NCI-H128 (cell line): Measurements from ENCODE around the gene ALKBH3.

Experiments used
- DNase-seq: peaks from one replicate; lab custom pipeline; 2025; ENCODE audit not compliant: unreplicated experiment; lab: John Stamatoyannopoulos, UW

The ALKBH3 gene

DNA sequence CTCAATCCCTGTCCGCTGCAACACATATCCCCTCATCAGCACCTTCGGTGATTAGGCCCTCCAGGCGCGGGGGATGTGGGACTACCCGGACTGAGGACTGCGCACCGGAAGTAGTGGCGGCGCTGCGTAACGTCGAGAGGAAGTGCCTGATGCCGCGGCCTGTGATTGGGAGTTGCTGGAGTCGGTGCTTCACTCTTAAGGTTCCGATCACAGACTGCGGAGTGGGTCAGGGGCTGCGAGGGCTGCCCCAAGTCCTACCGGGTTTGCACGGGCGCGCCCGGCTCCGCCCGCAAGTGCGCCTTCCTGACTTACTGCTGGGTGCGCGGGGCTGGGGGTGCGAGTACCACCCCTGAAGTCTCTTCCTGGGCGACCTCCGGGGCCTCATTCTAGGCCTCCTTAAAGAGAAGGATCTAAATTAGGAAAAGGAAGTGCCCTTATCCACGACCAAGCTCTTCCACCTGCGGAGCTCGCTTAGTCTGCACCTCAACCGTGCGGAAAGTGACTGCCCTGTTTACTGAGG is at the start of gene ALKBH3:
TSS of gene ALKBH3 (plus strand) at position 192 of the 520 bp plus-strand sequence. CDS start 1,822 bp downstream, outside the sequence.
- peak; percentile 80 for DNase-seq

DNA sequence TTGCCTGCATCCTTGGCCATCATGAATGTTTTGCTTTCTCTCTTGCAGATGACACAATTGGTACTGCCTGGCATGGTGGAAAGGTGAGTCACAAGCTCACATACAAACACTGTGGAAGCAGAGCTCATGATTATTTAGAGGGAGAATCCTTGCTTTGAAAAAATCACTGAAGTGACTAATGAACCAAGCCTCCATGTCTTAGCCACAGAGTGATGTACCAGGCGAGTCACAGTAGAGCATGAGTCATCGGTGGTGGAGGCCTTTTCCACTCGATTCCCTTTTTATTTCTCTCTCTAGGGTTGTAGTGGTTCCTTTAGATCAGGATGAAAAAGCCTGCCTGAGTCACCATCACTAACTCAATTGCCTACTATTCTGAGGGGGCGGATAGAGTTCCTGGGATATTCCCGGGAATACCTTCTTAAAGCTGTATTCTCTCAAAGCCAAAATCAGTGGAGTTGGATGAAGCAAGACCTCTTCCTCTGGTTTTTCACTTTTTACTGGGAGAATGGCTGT is 49.6 kb upstream of the ALKBH3 start:
- DNase-seq = no peak

DNA sequence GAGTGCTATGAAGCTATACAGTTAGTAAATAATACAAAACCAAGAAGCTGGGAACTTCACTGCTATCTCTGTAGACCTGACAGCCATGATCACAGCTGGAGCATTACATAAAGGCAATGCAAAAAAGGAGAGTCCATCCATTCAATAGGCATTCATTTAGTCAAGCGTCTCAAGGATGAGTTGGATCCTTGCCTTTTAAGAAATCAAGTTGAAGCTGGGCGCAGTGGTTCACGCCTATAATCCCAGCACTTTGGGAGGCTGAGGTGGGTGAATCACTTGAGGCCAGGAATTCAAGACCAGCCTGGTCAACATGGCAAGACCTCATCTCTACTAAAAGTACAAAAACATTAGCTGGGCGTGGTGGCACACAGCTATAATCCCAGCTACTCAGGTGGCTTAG is 48.1 kb upstream of the ALKBH3 start:
- DNase-seq = no peak

DNA sequence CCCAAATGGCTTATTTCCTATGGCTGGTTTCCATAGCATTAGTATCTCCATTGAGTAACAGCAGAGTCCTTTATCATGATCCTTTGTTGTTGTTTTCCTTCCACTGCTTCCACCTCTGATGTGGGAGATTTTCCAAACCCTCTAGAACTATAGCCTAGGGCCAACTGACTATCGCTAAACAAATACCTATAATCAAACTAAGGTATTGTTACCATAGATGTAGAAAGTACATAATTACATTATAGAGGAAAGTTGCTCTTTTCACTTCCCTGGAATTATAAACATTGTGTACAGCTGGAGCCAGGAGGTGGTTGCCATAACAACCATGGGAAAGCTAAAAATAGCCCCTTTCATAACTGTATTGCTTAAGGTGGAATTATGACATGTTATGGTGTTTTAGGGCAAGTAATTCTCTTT is 47.0 kb upstream of the ALKBH3 start:
- no peak for DNase-seq

DNA sequence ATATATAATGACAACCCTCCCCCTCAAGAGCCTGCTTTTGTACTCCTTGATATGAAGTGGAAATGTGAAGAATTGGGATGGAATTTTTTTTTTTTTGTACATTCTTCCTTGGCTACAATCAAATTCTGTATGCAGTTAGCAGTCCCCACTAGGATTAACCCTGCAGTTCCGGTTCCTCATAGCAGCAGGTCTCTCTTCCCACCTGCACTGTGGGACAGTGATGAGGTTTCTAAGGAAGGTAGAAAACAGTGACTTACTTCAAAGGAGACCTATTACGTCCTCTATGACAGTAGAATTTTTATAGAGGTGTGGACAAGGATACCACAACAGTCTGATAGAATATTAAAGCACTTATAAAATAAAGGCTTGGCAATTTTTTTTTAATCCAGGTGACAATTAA is 46.3 kb upstream of the ALKBH3 start:
- no peak for DNase-seq

DNA sequence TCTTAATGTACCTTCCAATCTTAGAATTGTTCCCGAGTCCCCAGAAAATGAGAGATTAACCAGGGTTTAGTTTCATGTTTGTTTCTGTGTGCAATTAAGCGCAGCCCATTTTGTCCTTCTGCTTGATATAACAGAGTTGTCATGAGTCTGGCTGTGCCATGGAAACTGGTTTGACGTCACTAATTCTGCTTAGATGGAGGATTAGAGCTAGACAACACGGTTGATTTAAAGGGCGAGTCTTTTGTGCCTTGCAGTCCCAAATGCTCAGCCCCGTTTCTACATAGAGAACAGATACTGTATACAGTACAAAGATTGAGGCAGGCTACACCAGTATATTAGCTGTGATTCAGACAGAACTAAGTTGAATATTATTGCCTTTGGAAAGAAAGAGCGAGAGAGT is 45.5 kb upstream of the ALKBH3 start:
- DNase-seq = no peak

DNA sequence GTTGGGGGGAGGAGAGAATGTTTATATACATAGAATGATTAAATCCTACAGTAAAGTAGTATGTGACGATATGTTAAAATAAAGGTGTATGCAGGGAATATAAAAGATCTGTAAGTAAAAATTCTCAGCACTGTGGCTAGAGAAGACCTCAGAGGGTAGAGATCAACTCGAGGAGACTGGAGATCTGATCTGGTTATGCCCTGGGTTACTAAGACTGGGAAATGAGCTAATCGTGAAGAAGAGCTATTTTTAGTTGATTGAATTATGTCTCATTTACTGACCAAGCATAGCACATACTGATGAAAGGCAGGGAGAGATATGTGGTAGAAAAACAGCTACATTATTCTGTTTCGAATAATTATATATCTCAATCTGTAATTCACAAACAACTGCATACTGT is 42.8 kb upstream of the ALKBH3 start:
- no peak for DNase-seq

DNA sequence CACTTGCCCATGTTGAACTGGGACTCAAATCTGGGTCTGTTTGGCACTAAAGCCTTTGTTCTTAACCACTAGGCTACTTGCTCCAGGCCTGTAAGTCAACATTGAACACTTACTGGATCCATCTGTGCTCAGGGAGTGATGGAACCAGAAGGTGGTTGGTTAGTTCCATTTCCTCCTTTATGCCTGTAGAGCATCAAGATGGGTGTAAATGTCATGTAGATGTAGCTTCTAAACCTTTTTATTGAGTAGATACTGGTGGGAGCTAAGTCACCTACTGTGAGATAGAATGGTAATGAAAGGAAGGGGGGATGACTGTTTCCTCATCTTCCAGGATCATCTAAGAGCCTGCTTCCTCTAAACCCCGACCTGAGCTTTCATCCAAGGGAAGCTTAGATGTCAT is 38.6 kb upstream of the ALKBH3 start:
- DNase-seq = no peak

DNA sequence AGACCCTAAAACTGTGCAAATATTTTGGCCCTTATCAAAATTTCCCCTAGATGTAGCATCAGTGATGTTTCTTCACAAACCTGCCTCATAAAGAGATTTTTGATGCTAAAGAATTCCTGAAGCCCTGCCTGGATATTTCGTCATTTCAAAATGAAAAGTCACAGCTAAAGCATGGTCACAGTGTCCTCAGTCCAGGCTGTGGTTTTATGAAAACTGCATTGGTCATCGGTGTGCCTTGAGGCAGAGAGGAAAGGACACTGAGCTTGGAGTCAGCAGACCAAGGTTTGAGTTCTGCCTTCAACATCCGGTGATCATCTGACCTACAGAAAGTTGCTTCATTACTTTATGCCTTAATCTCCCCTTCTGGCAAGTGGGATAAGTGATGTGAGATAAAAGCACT is 34.8 kb upstream of the ALKBH3 start:
- no peak for DNase-seq

DNA sequence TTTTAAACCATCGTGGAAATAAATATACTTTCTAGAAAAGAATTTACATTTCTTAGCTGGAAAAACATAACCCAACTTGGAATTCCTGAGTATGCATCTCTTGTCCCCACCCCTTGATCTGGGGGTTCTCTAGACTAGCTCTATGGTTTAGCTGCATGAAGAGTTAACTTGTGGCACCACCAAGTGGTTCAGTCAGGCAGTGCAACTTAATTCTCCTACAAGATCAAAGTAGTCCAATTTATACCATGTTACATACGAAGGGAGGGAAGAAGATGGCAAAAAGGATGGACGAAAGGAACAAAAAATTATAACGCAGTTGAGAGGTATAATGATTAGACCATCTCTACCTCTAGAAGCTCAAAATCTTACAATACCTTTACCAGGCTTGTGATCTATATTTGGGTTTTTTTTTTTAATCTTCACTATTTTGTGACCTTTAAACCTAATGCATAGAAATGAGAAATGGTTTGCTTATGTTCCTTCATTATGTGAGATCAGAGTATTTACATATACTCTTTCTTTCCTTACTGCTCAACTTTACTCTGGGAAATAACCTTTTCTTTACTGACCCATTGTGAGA is 28.5 kb upstream of the ALKBH3 start:
- DNase-seq = peak; percentile 14

DNA sequence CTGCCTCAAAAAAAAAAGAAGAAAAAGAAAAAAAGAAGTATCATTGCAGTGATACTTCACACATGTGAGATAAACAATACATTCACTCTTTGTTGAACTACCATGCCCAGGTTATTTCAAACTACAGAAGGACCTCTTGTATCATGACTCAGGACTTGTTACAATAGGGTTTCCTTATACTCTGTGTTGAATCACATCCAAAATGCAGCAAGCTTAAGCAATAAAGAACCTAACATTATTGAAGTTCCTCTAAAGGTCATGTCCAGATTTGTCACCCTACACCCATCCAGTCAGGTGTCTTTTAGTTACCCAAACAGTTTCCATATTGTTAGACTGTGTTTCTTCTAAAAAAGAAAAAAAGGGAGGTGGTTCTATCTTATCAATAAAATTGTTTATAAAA is 26.9 kb upstream of the ALKBH3 start:
- DNase-seq = no peak

DNA sequence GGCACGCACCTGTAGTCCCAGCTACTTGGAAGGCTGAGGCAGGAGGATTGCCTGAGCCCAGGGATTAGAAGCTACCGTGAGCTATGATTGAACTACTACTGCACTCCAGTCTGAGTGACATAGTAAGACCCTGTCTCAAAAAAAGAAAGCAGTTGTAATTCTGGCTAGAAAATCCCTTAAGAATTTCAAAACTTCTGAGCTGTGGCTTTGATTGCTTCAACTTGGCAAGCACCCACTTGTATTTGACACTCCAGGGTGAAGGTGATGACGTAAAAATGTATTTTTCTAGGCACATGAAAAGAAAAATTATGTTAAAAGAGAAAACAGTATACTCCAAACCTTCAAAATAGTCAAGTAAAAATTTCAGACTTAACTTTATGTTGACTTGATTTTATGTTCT is 23.6 kb upstream of the ALKBH3 start:
- no peak for DNase-seq

DNA sequence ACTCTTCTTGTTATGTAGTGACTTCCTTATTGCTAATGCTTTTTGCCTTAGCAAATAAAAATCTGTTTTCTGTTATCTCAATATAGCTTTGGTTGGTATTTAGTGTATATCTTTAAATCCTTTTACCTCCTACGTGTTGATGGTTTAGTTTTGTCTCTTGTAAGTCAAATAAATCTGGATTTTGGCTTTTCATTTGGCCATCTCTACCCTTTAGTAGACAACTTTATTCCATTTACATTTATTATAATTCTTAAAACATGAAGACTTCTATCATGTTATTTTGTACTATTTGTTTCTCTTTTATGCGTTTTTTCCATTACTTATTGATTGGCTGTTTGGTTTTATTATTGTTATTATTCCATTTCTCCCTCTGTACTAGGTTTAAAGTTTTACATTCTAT is 19.5 kb upstream of the ALKBH3 start:
- no peak for DNase-seq

DNA sequence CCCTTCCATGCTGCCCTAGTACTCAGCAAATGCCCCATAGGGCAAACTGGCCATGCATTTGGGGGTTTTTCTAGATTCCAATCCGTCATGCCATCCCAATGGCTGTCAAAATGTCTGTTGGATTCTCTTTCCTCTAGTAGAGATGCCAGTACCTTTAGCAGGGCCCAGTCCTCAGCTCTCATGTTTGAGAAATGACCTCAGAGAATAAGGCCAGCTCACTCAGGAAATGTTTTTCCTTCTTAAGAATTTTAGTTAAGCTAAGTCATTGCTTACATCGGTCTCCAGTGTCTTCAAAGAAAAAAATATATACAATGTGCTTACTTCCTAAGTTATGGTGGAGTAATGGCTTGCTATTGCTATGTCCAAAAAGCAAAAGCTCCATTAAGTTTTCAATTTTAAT is 14.1 kb upstream of the ALKBH3 start:
- no peak for DNase-seq

DNA sequence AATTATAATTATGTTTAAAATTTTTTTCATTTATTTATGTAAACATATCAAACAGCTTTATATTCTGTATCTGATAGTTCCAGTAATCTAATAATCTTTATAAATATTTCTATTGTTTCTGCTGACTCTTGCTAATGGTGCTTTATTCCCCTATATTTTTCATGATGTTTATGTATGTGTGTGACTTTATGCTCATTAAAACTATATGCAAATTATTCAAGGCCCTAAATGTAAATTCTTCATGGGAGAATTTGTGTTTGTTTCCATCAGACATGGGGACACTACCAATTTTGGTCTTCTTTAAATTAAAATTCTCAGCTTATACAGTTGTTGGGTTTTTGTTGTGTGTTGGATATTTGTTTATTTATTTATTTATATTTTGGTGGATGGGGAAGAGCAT is 13.7 kb upstream of the ALKBH3 start:
- DNase-seq = no peak

DNA sequence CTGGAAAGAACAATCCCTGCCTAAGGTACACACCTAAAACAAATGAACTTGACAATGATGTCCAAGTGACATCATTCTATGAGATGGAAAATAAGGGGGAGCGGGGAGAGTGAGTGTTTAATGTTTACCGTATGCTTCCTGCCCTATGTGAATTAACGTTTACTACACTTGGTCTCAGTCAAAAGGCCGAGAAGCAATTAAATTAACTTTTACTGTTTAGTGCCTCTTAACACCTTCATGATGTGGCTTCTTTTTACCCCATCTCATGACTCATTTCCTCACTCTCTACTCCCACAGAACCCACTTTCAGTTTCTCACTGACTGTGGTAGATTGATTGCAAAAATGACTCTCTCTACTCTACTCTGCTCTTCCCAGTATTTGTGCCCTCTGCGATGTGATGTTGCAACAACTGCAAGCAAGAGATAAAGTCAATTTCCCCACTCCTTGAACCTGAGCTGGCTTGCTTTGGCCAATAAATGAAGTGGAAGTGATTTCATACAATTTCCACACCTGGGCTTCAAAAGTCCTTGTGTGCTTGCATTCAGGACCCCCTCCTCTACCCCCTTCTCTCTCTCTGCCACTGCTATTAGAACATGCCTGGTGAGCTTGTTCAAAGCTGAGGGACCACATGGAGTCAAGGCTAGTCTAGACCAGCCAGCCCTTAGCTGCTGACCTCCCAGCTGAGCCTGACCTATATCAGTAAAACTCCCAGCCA is 11.6 kb upstream of the ALKBH3 start:
- no peak for DNase-seq

DNA sequence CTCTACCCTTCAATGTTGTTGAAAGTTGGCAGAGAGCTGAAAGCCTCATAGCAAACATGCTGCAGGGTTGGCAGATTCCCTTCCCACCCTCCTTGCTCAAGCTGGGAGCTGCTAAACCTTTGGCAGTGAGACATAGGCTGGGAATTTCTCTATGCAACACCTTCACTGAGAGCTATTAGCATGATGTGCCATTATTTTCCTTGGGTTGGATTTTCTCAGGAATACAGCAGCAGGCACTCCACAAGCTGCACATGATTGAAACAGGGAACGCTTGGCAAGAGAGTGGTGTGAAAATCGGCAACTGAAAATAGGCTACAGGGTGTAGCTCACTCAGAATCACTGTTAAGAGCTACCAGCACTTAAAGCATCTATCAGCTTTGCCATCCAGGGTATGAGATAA is 9.6 kb upstream of the ALKBH3 start:
- no peak for DNase-seq

DNA sequence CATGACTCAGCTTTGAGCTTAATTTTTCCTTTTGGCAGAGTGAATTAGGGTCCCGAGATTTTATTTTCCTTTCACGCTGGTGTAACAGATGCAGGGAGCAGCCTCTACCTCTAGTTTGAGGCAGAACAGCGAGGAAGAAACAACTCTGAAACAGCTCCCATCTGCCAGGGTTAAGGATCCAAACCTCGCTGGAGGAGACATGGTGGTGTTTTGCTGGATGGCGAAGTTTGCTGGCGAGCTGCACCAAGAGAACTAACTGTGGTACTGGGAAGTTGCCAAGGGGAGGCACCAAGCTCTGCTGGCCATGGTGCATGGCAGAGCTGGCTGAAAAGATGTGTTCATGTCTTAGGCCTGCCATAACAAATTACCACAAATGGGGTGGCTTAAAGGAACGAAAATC is 7.6 kb upstream of the ALKBH3 start:
- DNase-seq = no peak

DNA sequence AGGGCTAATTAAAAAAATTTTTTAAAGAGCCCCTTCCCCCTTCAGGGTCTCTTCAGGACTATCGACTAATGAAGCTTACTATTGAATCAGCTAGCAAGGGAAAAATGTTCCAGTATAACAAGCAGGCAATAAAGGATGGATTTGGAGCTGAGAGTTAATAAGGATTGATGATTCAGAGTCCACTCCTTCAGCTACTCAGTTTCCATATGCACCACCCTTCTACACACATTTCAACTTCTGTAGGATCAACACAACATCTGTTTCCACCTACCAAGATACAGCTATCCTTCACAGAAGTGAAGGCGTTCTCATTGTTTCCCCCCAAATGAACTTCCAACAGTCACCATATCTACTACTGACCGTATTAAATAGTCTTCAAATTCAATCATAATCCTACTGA is 6.6 kb upstream of the ALKBH3 start:
- DNase-seq = no peak

DNA sequence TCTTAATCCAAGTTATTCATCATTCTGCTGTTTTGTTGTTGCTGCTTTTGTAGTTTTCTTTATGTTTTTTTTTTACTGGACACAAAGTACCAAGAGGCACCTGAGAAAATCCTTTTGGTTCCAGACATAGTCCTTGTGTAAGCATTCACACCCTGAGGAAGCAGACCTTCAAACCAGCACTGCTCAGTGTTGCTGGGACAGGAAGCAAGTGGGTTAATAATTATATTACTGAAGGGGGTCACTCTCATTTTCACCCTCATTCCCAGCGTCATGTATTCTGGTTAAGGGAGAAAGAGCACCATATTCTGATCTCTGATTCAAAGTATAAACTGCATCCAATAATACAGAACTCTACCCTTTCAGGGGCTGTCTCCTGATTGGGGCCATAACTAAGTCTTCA is 5.9 kb upstream of the ALKBH3 start:
- DNase-seq = no peak

DNA sequence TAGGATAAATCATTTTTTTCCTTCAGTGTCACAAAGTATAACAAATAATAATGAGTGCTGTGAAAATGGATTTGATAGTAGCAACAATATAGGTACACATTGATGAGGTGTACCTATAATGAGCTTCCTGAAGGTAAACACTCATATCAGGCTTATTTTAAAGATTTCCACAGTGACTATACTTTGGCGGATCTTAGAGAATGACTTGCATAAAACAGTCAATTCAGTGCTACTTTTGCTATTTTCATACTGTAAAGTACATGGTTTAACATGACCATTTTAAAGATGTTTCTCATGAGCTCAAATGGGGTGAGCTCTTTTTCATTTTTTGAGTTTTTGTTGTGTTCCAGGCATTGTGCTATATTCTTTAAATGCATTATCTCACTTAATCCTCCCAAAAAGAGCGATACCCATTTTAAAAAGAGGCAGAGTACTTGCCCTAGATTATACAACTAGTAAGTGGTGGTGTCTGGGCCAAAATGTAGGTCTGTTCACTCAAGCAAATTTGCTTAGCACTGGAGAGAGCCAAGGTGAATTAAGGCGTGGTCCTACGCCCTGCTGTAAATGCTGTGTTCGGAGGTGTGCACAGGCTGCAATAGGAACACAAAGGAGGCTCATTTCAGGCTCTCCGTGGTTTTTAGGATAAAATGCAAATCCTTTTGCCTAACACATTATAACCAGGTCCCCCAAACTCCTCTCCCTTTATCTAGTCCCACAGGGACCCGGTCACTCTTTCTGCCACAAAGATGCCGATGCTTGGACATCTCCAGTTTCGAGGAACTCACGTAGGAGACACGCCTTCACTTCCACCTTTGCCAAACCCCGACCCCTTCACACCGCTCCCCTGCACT is 617 bp upstream of the ALKBH3 start:
- no peak for DNase-seq

DNA sequence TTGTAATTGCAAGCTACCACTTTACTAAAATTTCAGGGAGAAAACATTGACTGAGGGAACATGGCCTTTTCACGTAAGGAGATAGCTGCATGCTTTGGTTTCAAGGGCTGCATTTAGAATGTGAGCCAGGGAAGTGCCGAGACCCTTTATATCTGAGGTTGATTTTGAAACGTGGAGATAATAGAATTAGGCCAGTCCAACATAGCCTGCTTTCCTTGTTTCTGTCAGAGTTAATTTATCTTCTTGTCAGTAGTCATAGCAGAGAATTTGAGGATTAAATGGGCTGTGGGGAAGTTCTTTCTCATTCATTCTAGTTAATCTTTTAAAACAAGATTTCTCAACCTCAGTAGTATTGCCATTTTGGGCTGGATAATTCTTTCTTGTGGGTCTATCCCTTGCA is 12.2 kb downstream of the ALKBH3 start:
- no peak for DNase-seq
